Trophoblast cell (in vitro differentiated cells and primary cell): ENCODE data around the gene ETAA1.

Experiments used
- DNase-seq, 2 donors: peaks; one replicate each; pipeline ENCODE4 v3.0.0-alpha.2; 2016
- H2AFZ ChIP-seq: 2 replicates; pipeline ENCODE4 v1.6.1; 2013; ENCODE audit warnings: low read length, moderate library complexity, mild to moderate bottlenecking; ENCODE audit not compliant: insufficient read depth, poor library complexity
- H2AK5ac ChIP-seq: 2 replicates; pipeline ENCODE4 v1.6.1; 2013; ENCODE audit warnings: mild to moderate bottlenecking, low read length
- H2BK120ac ChIP-seq: 2 replicates; pipeline ENCODE4 v1.6.1; 2013; ENCODE audit warnings: low read length, mild to moderate bottlenecking, moderate library complexity; ENCODE audit not compliant: insufficient read depth, poor library complexity
- H2BK12ac ChIP-seq: 2 replicates; pipeline ENCODE4 v1.6.1; 2013; ENCODE audit warnings: mild to moderate bottlenecking, low read length, moderate library complexity
- H2BK5ac ChIP-seq: 2 replicates; pipeline ENCODE4 v1.6.1; 2013; ENCODE audit warnings: low read length, low read depth, moderate library complexity, mild to moderate bottlenecking; ENCODE audit not compliant: poor library complexity
- H3K14ac ChIP-seq: 2 replicates; pipeline ENCODE4 v1.6.1; 2013; ENCODE audit warnings: mild to moderate bottlenecking, low read length
- H3K18ac ChIP-seq: 2 replicates; pipeline ENCODE4 v1.6.1; 2013; ENCODE audit warnings: mild to moderate bottlenecking, low read length
- H3K23ac ChIP-seq: 2 replicates; pipeline ENCODE4 v1.6.1; 2013; ENCODE audit warnings: low read length
- H3K27ac ChIP-seq: 2 replicates; pipeline ENCODE4 v1.5.1; 2013; ENCODE audit warnings: low read depth, mild to moderate bottlenecking, inconsistent platforms, low read length, moderate library complexity
- H3K27me3 ChIP-seq: 2 replicates; pipeline ENCODE4 v1.6.1; 2013; ENCODE audit warnings: inconsistent platforms, mild to moderate bottlenecking, low read length, moderate library complexity; ENCODE audit not compliant: insufficient read depth
- H3K36me3 ChIP-seq, 2 experiments: 1 replicate in 1 of 2; 2 replicates in 1 of 2; pipeline ENCODE4 v1.6.1; 2013; ENCODE audit warnings: low read length in 2 of 2, mild to moderate bottlenecking in 2 of 2, moderate library complexity in 1 of 2; ENCODE audit not compliant: insufficient read depth in 2 of 2, control insufficient read depth in 1 of 2
- H3K4ac ChIP-seq: 2 replicates; pipeline ENCODE4 v1.6.1; 2013; ENCODE audit warnings: low read depth, mild to moderate bottlenecking, low read length, moderate library complexity
- H3K4me1 ChIP-seq, 2 experiments: 1 replicate in 1 of 2; 2 replicates in 1 of 2; pipeline ENCODE4 v1.6.1; 2013; ENCODE audit warnings: low read length in 2 of 2, mild to moderate bottlenecking in 2 of 2, moderate library complexity in 1 of 2; ENCODE audit not compliant: insufficient read depth in 2 of 2, control insufficient read depth in 1 of 2
- H3K4me2 ChIP-seq: 2 replicates; pipeline ENCODE4 v1.6.1; 2013; ENCODE audit warnings: inconsistent platforms, mild to moderate bottlenecking, low read length, moderate library complexity
- H3K4me3 ChIP-seq: 2 replicates; pipeline ENCODE4 v1.5.1; 2013; ENCODE audit warnings: mild to moderate bottlenecking, low read depth, low read length, inconsistent platforms
- H3K79me1 ChIP-seq: one replicate; pipeline ENCODE4 v1.6.1; 2013; ENCODE audit warnings: low read length
- H3K79me2 ChIP-seq: 2 replicates; pipeline ENCODE4 v1.6.1; 2013; ENCODE audit warnings: low read length, mild to moderate bottlenecking; ENCODE audit not compliant: control insufficient read depth, insufficient read depth, poor library complexity
- H3K9ac ChIP-seq: 2 replicates; pipeline ENCODE4 v1.6.1; 2013; ENCODE audit warnings: mild to moderate bottlenecking, low read length
- H3K9me3 ChIP-seq: 2 replicates; pipeline ENCODE4 v1.6.1; 2013; ENCODE audit warnings: low read depth, mild to moderate bottlenecking, control low read depth, inconsistent platforms, low read length; ENCODE audit not compliant: insufficient read depth
- H4K12ac ChIP-seq: 2 replicates; pipeline ENCODE4 v1.6.1; 2013; ENCODE audit warnings: low read depth, mild to moderate bottlenecking, low read length, moderate library complexity
- H4K8ac ChIP-seq: 2 replicates; pipeline ENCODE4 v1.6.1; 2013; ENCODE audit warnings: low read depth, mild to moderate bottlenecking, low read length, moderate library complexity
- H4K91ac ChIP-seq: one replicate; pipeline ENCODE4 v1.6.1; 2013; ENCODE audit warnings: low read depth, mild to moderate bottlenecking, low read length, moderate library complexity
- WGBS: extraction: QIAGEN DNeasy Blood & Tissue Kit; methylation state at CpG from one replicate; pipeline ENCODE4 v1.1.7; 2013; ENCODE audit warnings: missing lambda C conversion rate; ENCODE audit not compliant: insufficient read length, insufficient coverage; ENCODE audit errors: extremely low coverage; 5-methylcytosine and 5-hydroxymethylcytosine counted together

ETAA1 gene

DNA sequence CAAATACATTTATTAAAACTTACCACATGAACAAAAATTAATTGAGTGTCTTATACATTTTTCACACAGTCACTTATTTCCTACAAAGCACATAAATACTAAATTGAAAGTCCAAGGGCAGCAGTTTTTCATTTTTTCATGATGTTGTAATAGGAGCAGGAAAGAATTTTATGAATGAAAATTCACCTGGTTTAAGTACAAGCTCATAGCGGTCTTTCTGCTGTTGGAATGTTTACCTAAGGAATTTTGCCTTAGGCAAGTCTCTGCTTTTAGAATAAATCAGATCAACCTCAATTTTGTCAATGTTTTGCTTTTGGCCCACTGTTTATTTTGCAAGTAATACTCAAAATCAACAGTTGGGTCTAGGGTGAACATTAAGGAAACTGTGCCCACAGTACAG is 40.0 kb downstream of the ETAA1 start:
- no peak overlapping the region for H3K4me2 ChIP-seq
- H2BK12ac ChIP-seq, result no peak overlapping the region
- no CpG with 5 or more reads among the region's 1 CpG for WGBS
- H3K9me3 ChIP-seq, result peaks cover 1% of the 10 kb centered on the region
- H3K27ac ChIP-seq, result no peak overlapping the region
- no peaks in the 10 kb centered on the region for H3K36me3 ChIP-seq
- no peaks in the 10 kb centered on the region for H3K27me3 ChIP-seq
- H2BK120ac ChIP-seq, result no peak overlapping the region
- H3K4ac ChIP-seq, result no peak overlapping the region
- H4K91ac ChIP-seq, result no peak overlapping the region
- H3K4me3 ChIP-seq, result no peak overlapping the region
- no peak overlapping the region for H4K12ac ChIP-seq
- peaks cover 4% of the 10 kb centered on the region in 2 experiments for H3K4me1 ChIP-seq
- no peak overlapping the region for H3K14ac ChIP-seq
- H3K9ac ChIP-seq, result no peak overlapping the region
- no peak overlapping the region for H3K23ac ChIP-seq
- H3K79me1 ChIP-seq, result no peaks in the 10 kb centered on the region
- H2AFZ ChIP-seq, result no peak overlapping the region
- no peak overlapping the region for H2BK5ac ChIP-seq
- peak; percentile 26 to 95 for DNase-seq
- H3K18ac ChIP-seq, result no peak overlapping the region
- no peak overlapping the region for H4K8ac ChIP-seq
- H2AK5ac ChIP-seq, result no peak overlapping the region
- H3K79me2 ChIP-seq, result no peaks in the 10 kb centered on the region

DNA sequence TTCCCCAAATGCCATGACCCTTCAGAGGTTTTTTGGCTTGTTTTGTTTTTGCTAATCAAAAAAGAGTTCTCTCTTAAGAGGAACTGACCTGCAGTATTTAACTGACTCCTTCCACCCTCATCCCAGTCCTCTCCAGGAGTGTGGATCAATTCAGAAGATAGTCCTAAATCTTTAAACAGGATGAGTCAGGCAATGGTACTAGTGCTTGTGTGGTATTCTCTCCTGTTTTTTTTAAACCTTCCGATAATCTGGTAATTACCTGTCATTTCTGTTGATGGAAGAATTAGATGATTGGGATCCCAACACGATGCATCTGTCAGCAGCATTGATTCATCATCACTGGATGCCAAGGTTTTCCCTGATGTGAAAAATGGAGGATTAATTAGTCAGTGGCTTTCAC is 41.2 kb downstream of the ETAA1 start:
- H3K4me2 ChIP-seq, result no peak overlapping the region
- H3K36me3 ChIP-seq, result no peaks in the 10 kb centered on the region
- H3K9me3 ChIP-seq, result peaks cover 1% of the 10 kb centered on the region
- H3K4ac ChIP-seq, result no peak overlapping the region
- no peak overlapping the region for H3K14ac ChIP-seq
- peak in 1 of 2 donors; percentile 9 for DNase-seq
- H4K91ac ChIP-seq, result no peak overlapping the region
- no peak overlapping the region for H4K8ac ChIP-seq
- no peak overlapping the region for H3K9ac ChIP-seq
- no peaks in the 10 kb centered on the region for H3K79me1 ChIP-seq
- H3K23ac ChIP-seq, result no peak overlapping the region
- no peak overlapping the region for H2BK120ac ChIP-seq
- H3K4me3 ChIP-seq, result no peak overlapping the region
- H3K79me2 ChIP-seq, result no peaks in the 10 kb centered on the region
- H2AFZ ChIP-seq, result no peak overlapping the region
- H3K18ac ChIP-seq, result no peak overlapping the region
- no peak overlapping the region for H4K12ac ChIP-seq
- no CpG with 5 or more reads among the region's 2 CpGs for WGBS
- no peak overlapping the region for H2BK5ac ChIP-seq
- H3K27me3 ChIP-seq, result no peaks in the 10 kb centered on the region
- H3K27ac ChIP-seq, result no peak overlapping the region
- no peak overlapping the region for H2AK5ac ChIP-seq
- no peak overlapping the region for H2BK12ac ChIP-seq
- H3K4me1 ChIP-seq, result peaks cover 4% of the 10 kb centered on the region in 2 experiments

DNA sequence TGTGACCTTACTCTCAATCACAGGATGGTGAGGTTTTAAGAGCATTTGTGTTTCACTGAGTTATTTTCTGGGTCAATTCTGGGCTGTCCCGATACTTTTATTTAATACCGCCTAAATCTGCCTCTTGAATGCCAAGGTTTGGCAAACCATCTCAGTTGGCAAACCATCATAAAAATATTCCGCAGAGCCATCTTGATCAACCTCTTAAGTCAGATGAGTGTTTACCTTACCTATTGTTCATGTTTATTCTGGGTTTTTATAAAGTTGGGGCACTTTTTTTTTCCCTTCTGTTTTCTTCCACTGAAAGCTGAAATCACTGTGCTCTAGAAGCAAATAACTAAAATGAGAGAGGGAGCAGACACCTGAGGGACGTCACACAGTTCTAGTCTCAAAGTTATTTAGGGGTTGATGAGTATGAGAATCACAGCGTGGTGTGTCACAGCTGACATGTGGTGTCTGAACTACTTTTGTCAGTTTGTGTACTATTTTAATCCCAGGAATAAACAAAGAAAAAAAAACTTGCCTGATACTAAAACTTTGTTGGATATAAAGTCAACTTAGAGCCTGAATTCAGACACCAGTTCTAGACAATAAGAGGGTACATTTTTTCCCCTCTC is 48.6 kb downstream of the ETAA1 start:
- no peaks in the 10 kb centered on the region for H3K36me3 ChIP-seq
- no peak overlapping the region for H2BK5ac ChIP-seq
- H3K79me2 ChIP-seq, result no peaks in the 10 kb centered on the region
- no peak overlapping the region for H2BK120ac ChIP-seq
- H3K4ac ChIP-seq, result no peak overlapping the region
- H3K79me1 ChIP-seq, result no peaks in the 10 kb centered on the region
- no peaks in the 10 kb centered on the region for H3K9me3 ChIP-seq
- H4K12ac ChIP-seq, result no peak overlapping the region
- H3K18ac ChIP-seq, result no peak overlapping the region
- DNase-seq, result no peak
- no peak overlapping the region for H4K8ac ChIP-seq
- no peak overlapping the region for H3K9ac ChIP-seq
- H3K4me1 ChIP-seq, result no peaks in the 10 kb centered on the region
- H3K27ac ChIP-seq, result no peak overlapping the region
- no peak overlapping the region for H2BK12ac ChIP-seq
- H3K23ac ChIP-seq, result no peak overlapping the region
- no peaks in the 10 kb centered on the region for H3K27me3 ChIP-seq
- H2AK5ac ChIP-seq, result no peak overlapping the region
- no peak overlapping the region for H3K4me2 ChIP-seq
- no peak overlapping the region for H2AFZ ChIP-seq
- no peak overlapping the region for H3K4me3 ChIP-seq
- H3K14ac ChIP-seq, result no peak overlapping the region
- no CpG with 5 or more reads among the region's 5 CpGs for WGBS
- H4K91ac ChIP-seq, result no peak overlapping the region

DNA sequence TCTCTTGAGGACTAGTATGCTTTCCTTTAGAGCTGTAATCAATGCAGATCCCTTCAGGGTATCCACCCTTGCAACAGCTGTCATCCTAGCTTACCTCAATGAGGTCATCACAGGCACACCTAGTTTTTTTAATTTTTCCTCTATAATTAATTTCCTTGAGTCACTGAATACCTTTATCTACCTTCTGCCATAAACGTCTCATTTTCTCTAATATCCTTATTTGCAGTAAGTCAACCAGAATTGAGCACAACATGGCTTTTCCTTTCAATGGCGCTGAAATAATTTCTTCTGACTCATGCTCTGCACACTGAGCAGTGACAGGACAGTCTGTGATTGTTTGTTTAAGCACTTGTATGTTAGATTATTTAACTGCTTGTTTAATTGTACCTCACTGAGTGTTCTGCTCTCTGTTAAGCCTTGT is 49.4 kb downstream of the ETAA1 start:
- H3K79me2 ChIP-seq, result no peaks in the 10 kb centered on the region
- no peak overlapping the region for H3K9ac ChIP-seq
- H3K4ac ChIP-seq, result no peak overlapping the region
- H2BK5ac ChIP-seq, result no peak overlapping the region
- no peak overlapping the region for H3K4me3 ChIP-seq
- no peak overlapping the region for H4K8ac ChIP-seq
- H3K14ac ChIP-seq, result no peak overlapping the region
- peaks cover 4% of the 10 kb centered on the region for H3K79me1 ChIP-seq
- no peak overlapping the region for H4K12ac ChIP-seq
- H2AFZ ChIP-seq, result no peak overlapping the region
- H3K27me3 ChIP-seq, result no peaks in the 10 kb centered on the region
- no peak overlapping the region for H2BK12ac ChIP-seq
- H3K18ac ChIP-seq, result no peak overlapping the region
- H2AK5ac ChIP-seq, result no peak overlapping the region
- no peak overlapping the region for H3K4me2 ChIP-seq
- no peaks in the 10 kb centered on the region for H3K4me1 ChIP-seq
- no peak for DNase-seq
- no peaks in the 10 kb centered on the region for H3K36me3 ChIP-seq
- 100% methylated on average over 1 of the region's 2 CpGs for WGBS
- no peaks in the 10 kb centered on the region for H3K9me3 ChIP-seq
- no peak overlapping the region for H3K23ac ChIP-seq
- H2BK120ac ChIP-seq, result no peak overlapping the region
- H3K27ac ChIP-seq, result no peak overlapping the region
- H4K91ac ChIP-seq, result no peak overlapping the region
